GM21360 (cell line): ENCODE data around the gene CAMKMT.
A peak's percentile ranks its signal among the peaks of the same experiment; 100 is the strongest.

Experiments
- ATAC-seq: cut with Tn5 transposase; IDR thresholded peaks from one replicate; pipeline ENCODE4 v1.9.1; 2021; ENCODE audit warnings: mild to moderate bottlenecking, moderate library complexity; ENCODE audit not compliant: unreplicated experiment

CAMKMT gene

GRCh38 chr2:44442019-44442418 is 80.3 kb downstream of the CAMKMT start:
- ATAC-seq = no peak

GRCh38 chr2:44443517-44443916 is 81.8 kb downstream of the CAMKMT start:
- ATAC-seq = no peak

GRCh38 chr2:44444881-44445280 is 83.1 kb downstream of the CAMKMT start:
- ATAC-seq = no peak

GRCh38 chr2:44448860-44449527 is 87.2 kb downstream of the CAMKMT start:
- ATAC-seq = no peak

- ATAC-seq = no peak
These were observed 88.3 kb downstream of the CAMKMT start for GRCh38 chr2:44450082-44450481.

- no peak for ATAC-seq
These were observed 89.1 kb downstream of the CAMKMT start for GRCh38 chr2:44450806-44451205.

- no peak for ATAC-seq
These were observed 90.4 kb downstream of the CAMKMT start for GRCh38 chr2:44452069-44452583.

GRCh38 chr2:44453259-44453658 is 91.5 kb downstream of the CAMKMT start:
- ATAC-seq = no peak

GRCh38 chr2:44455877-44456276 is 94.1 kb downstream of the CAMKMT start:
- no peak for ATAC-seq

GRCh38 chr2:44456946-44457345 is 95.2 kb downstream of the CAMKMT start:
- no peak for ATAC-seq

- ATAC-seq = no peak
These were observed 98.0 kb downstream of the CAMKMT start for GRCh38 chr2:44459739-44460138.

- ATAC-seq = no peak
These were observed 101.4 kb downstream of the CAMKMT start for GRCh38 chr2:44462934-44463849.

GRCh38 chr2:44464437-44464836 is 102.7 kb downstream of the CAMKMT start:
- ATAC-seq = no peak

- no peak for ATAC-seq
These were observed 108.4 kb downstream of the CAMKMT start for GRCh38 chr2:44470151-44470550.

GRCh38 chr2:44477657-44478414 is 116.1 kb downstream of the CAMKMT start:
- ATAC-seq = no peak

GRCh38 chr2:44479127-44479887 is 117.6 kb downstream of the CAMKMT start:
- peak; percentile 76 for ATAC-seq

GRCh38 chr2:44480068-44480467 is 118.3 kb downstream of the CAMKMT start:
- no peak for ATAC-seq

GRCh38 chr2:44487052-44487451 is 125.3 kb downstream of the CAMKMT start:
- ATAC-seq = no peak

- ATAC-seq = no peak
These were observed 129.0 kb downstream of the CAMKMT start for GRCh38 chr2:44490726-44491125.

GRCh38 chr2:44494006-44494405 is 132.3 kb downstream of the CAMKMT start:
- no peak for ATAC-seq
